Fibroblast of mammary gland (primary cell): ENCODE measurements around the gene AP1B1.

Experiments used
- DNase-seq: peaks from one replicate; pipeline ENCODE4 v3.0.0-alpha.2; 2010; ENCODE audit warnings: low read depth
- H3K4me3 ChIP-seq: 2 replicates; pipeline ENCODE4 v1.5.1; 2011; ENCODE audit warnings: low read depth, mild to moderate bottlenecking, low read length, moderate library complexity; ENCODE audit not compliant: control insufficient read depth
- TF ChIP-seq, protein P1 (sequence below): conservative IDR thresholded peaks from 2 replicates; pipeline ENCODE4 v1.5.1; 2011; ENCODE audit warnings: low read depth, low read length, inconsistent platforms; ENCODE audit not compliant: control insufficient read depth, insufficient read depth

Gene AP1B1

DNA sequence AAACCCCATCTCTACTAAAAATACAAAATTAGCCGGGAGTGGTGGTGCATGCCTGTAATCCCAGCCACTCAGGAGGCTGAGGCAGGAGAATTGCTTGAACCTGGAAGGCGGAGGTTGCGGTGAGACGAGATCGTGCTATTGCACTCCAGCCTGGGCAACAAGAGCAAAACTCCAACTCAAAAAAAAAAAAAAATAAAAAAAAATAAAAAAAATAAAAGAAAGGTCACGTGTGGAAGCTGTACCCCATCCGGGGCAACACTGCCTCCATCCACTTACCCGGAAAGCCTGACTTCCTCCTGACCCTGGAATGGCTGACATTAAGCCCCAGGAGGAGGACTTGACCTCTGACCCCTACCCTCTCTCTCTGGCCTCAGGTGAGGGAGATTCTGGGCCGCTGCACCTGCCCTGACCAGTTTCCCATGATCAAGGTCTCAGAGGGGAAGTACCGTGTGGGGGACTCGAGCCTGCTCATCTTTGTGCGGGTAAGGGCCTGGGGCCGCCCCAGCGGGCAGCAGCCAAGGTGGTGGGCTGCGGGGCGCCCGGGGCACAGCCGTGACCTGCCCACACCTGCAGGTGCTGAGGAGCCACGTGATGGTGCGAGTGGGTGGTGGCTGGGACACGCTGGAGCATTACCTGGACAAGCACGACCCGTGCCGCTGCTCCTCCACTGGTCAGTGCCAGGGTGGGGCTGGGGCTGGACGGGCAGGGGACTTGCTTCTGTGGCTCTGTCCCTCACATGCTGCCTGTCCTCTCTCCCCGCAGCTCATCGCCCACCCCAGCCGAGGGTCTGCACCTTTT, 78.1 kb downstream of the AP1B1 start:
- TF ChIP-seq, protein P1, sequence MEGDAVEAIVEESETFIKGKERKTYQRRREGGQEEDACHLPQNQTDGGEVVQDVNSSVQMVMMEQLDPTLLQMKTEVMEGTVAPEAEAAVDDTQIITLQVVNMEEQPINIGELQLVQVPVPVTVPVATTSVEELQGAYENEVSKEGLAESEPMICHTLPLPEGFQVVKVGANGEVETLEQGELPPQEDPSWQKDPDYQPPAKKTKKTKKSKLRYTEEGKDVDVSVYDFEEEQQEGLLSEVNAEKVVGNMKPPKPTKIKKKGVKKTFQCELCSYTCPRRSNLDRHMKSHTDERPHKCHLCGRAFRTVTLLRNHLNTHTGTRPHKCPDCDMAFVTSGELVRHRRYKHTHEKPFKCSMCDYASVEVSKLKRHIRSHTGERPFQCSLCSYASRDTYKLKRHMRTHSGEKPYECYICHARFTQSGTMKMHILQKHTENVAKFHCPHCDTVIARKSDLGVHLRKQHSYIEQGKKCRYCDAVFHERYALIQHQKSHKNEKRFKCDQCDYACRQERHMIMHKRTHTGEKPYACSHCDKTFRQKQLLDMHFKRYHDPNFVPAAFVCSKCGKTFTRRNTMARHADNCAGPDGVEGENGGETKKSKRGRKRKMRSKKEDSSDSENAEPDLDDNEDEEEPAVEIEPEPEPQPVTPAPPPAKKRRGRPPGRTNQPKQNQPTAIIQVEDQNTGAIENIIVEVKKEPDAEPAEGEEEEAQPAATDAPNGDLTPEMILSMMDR = no peak
- DNase-seq = no peak
- H3K4me3 ChIP-seq = no peak overlapping the region

DNA sequence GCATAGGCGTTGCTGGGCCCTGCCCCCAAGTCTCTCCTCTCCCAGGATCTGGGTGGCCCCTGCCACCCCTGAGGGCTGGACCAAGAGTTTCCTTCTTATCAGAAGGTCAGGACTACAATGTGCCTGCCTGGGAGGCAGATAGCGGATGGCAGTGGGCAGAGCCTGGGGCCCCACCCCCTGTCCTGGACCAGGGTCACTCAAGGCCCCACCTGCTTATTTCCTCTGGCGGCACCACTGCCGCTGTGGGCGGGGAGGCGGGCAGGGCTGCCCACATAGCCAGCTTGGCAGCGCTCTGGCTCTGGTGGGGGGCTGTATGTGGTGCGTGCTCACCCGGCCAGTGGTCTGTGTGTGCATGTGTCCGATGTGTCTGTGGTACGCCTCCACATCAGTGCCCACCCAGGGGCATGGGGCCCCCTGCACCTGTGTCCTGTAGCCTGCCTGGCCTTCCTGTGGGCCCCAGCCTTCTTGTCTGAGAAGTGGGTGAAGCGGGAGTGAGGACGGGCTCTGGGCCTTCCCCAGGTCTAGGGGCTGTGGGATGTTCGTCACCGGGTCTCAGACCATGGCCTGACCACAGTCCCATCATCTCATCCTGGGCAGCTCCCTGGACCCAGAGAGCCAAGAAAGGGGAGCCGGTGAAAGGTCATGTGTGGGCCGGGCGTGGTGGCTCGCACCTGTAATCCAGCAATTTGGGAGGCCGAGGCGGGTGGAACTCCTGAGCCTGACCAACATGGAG, 78.9 kb downstream of the AP1B1 start:
- TF ChIP-seq, protein P1 = no peak
- DNase-seq = no peak
- no peak overlapping the region for H3K4me3 ChIP-seq

DNA sequence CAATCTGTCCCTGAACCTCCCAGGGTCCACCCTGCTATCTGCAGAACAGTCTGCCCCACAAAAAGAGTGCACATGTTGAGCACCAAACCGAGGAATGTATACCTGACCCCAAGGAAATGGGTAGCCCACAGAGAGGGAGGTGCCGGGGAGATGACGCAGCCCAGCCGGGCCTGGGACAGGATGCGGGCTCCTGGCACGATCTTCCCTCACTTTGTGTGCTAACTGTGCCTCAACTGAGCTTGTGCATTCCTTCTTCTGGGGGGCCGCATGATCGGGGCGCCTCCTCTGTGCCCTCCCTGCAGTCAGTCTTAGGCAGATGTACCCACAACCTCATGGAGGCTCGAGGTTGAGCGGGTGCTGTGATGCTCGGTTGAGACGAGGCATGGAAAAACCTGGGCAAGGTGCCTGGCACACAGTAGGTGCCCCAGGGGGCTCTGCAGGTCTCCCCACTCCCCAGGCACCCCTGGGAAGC, 79.5 kb downstream of the AP1B1 start:
- TF ChIP-seq, protein P1 = no peak
- no peak overlapping the region for H3K4me3 ChIP-seq
- DNase-seq = peak; percentile 64

DNA sequence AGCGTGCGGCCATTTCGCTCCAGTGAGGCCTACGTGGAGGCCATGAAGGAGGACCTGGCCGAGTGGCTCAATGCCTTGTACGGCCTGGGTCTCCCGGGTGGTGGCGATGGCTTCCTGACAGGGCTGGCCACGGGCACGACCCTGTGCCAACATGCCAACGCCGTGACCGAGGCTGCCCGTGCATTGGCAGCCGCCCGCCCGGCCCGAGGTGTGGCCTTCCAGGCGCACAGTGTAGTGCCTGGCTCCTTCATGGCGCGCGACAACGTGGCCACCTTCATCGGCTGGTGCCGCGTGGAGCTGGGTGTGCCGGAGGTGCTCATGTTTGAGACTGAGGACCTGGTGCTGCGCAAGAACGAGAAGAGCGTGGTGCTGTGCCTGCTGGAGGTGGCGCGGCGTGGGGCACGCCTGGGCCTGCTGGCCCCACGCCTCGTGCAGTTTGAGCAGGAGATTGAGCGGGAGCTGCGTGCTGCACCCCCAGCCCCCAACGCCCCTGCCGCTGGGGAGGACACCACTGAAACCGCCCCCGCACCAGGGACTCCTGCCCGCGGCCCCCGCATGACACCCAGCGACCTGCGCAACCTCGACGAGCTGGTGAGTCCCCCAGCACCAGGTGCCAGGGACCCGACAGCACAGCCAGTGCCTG, 80.1 kb downstream of the AP1B1 start:
- peak overlapping the region; percentile 72 for H3K4me3 ChIP-seq
- TF ChIP-seq, protein P1 = no peak
- no peak for DNase-seq

DNA sequence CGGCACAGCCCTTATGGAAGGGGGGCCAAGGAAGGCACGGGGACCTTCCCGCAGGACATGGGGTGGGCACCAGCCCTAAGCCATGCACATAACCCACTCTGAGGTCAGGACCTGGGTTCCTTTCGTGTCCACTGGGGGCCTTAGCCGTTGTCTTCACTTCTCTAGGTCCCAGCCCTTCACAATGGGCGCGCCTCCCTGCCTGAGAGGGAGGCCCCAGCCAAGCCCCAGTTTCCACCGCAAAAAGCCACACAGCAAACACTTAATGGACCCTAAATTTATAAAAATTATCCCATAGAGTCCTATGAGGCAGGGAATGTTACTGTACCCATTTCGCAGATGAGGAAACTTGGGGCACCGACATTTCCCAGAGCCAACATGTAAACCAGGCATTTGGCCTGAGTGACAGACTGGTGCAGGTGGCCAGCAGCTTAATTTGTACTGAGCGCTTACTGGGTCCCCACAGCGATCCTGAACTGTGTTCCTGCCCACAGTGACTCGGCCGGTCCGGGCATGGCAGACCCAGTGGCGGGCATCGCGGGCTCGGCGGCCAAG, 80.7 kb downstream of the AP1B1 start:
- TF ChIP-seq, protein P1 = no peak
- peak overlapping the region; percentile 72 for H3K4me3 ChIP-seq
- no peak for DNase-seq

DNA sequence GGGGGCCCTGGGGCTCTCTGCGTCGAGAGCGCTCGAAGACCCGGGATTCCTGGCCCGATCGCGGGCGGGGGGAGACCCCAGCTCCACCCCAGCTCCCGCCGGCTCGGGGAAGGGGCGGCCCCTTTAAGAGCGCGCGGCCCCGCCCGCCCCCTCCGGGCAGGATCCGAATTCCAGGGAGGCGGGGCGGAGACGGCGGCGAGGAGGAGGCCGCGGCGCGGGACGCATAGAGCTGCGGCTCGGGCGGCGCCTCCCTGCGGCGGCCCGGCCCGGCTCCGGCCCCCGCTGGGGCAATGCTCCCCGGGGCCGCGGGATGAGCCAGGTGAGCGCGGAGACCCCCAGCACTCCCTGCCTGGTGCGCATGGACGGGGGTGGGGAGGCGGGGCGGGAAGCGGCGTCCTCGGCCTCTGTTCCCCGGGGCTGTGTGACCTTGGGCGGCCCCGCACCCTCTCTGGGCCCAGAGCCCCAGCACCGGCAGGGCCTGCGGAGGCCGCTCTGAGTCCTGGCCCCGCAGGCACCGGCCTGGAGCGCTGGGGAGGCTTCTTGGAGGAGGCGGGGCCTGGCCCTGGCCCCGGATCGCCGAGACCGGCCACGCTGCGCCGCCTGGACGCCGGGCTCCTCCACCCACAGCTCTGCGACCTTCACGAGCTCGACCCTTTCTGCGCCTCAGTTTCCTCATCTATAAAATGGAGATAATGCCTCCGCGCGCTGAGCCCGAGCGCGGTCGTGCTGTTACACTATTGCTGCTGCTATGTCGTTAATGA, 81.4 kb downstream of the AP1B1 start:
- H3K4me3 ChIP-seq = peak overlapping the region; percentile 72
- TF ChIP-seq, protein P1 = no peak

More for the DNA sequence above, 81.4 kb downstream of the AP1B1 start:
- peak; percentile 56 for DNase-seq
